Liver (tissue), 3 donors: ENCODE results near the gene COPS8.

Experiments used
- GABPA ChIP-seq, 2 donors: IDR thresholded peaks in 1 of 2; conservative IDR thresholded peaks in 1 of 2; 2 replicates each; pipeline ENCODE4 v1.6.1; 2016; ENCODE audit warnings: antibody characterized with exemption in 2 of 2, mild to moderate bottlenecking in 1 of 2, moderate library complexity in 1 of 2
- RAD21 ChIP-seq, 2 donors: IDR thresholded peaks; 2 replicates each; pipeline ENCODE4 v1.6.1; 2016; ENCODE audit warnings: antibody characterized with exemption in 2 of 2, mild to moderate bottlenecking in 2 of 2
- RXRA ChIP-seq, 2 donors: IDR thresholded peaks; 2 replicates each; pipeline ENCODE4 v1.6.1; 2017 to 2018; ENCODE audit warnings: antibody characterized with exemption in 2 of 2, mild to moderate bottlenecking in 1 of 2
- TAF1 ChIP-seq: conservative IDR thresholded peaks from 2 replicates; pipeline ENCODE4 v1.6.1; 2016; ENCODE audit warnings: antibody characterized with exemption, mild to moderate bottlenecking
- YY1 ChIP-seq: IDR thresholded peaks from 2 replicates; pipeline ENCODE4 v1.6.1; 2016; ENCODE audit warnings: antibody characterized with exemption, mild to moderate bottlenecking
- TF ChIP-seq, protein P1 (sequence below): fragments of 150-350 bp; IDR thresholded peaks from 2 replicates; pipeline ENCODE4 v1.5.1; 2017; ENCODE audit warnings: improper control_type of control experiment, low read depth, low read length; ENCODE audit not compliant: missing input control
- TF ChIP-seq, protein P2 (sequence below): IDR thresholded peaks from 2 replicates; pipeline ENCODE4 v1.6.1; 2016; ENCODE audit warnings: antibody characterized with exemption, mild to moderate bottlenecking
- TF ChIP-seq, protein P3 (sequence below): IDR thresholded peaks from 2 replicates; pipeline ENCODE4 v1.6.1; 2016; ENCODE audit warnings: antibody characterized with exemption
- TF ChIP-seq, protein P4 (sequence below): IDR thresholded peaks from 2 replicates; pipeline ENCODE4 v1.6.1; 2016; ENCODE audit warnings: antibody characterized with exemption
- donor health status: healthy.
- donor health status: healthy.

DNA sequence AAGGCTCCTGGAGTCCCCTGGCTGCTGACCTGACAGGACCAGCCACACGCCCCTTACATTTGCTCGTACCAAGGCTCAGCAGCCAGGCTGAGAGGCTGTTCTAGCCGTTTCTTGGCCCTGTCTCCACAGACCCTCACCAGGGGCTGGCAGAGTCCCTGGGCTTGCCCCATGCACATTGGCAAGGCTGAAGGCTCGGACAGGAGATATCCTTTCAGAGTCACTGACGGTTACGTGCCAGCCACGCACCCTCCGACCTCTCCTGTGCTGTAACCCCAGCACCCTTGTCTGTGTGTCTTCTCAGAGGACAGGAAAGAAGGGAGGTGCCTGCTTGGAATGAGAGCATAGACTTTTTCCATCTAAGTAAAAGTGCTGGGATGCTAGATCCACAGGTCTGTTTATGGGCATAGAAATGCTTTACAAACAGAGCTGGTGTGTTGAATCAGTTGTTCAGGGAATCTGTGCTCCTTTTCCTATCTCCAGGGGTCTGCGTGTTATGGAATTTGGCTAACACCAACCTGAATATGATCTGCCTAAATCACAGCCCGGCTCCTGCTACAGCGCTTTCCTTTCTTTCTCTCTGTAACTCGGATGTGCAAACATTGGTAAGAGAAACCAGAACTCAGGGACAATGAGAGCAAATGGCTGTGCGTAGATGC is 41.0 kb downstream of the COPS8 start:
- TF ChIP-seq TAF1 (no peak), RXRA (IDR thresholded peaks at IDR 0.05) (no peak), YY1 (no peak), RAD21 (IDR thresholded peaks at IDR 0.05) (no peak), GABPA (IDR thresholded peaks at IDR 0.05 in 1 of 2, conservative IDR thresholded peaks at IDR 0.05 in 1 of 2) (no peak)
- TF ChIP-seq, protein P1, sequence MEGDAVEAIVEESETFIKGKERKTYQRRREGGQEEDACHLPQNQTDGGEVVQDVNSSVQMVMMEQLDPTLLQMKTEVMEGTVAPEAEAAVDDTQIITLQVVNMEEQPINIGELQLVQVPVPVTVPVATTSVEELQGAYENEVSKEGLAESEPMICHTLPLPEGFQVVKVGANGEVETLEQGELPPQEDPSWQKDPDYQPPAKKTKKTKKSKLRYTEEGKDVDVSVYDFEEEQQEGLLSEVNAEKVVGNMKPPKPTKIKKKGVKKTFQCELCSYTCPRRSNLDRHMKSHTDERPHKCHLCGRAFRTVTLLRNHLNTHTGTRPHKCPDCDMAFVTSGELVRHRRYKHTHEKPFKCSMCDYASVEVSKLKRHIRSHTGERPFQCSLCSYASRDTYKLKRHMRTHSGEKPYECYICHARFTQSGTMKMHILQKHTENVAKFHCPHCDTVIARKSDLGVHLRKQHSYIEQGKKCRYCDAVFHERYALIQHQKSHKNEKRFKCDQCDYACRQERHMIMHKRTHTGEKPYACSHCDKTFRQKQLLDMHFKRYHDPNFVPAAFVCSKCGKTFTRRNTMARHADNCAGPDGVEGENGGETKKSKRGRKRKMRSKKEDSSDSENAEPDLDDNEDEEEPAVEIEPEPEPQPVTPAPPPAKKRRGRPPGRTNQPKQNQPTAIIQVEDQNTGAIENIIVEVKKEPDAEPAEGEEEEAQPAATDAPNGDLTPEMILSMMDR, result no peak
- TF ChIP-seq, protein P2, sequence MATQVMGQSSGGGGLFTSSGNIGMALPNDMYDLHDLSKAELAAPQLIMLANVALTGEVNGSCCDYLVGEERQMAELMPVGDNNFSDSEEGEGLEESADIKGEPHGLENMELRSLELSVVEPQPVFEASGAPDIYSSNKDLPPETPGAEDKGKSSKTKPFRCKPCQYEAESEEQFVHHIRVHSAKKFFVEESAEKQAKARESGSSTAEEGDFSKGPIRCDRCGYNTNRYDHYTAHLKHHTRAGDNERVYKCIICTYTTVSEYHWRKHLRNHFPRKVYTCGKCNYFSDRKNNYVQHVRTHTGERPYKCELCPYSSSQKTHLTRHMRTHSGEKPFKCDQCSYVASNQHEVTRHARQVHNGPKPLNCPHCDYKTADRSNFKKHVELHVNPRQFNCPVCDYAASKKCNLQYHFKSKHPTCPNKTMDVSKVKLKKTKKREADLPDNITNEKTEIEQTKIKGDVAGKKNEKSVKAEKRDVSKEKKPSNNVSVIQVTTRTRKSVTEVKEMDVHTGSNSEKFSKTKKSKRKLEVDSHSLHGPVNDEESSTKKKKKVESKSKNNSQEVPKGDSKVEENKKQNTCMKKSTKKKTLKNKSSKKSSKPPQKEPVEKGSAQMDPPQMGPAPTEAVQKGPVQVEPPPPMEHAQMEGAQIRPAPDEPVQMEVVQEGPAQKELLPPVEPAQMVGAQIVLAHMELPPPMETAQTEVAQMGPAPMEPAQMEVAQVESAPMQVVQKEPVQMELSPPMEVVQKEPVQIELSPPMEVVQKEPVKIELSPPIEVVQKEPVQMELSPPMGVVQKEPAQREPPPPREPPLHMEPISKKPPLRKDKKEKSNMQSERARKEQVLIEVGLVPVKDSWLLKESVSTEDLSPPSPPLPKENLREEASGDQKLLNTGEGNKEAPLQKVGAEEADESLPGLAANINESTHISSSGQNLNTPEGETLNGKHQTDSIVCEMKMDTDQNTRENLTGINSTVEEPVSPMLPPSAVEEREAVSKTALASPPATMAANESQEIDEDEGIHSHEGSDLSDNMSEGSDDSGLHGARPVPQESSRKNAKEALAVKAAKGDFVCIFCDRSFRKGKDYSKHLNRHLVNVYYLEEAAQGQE, result no peak
- TF ChIP-seq, protein P3, sequence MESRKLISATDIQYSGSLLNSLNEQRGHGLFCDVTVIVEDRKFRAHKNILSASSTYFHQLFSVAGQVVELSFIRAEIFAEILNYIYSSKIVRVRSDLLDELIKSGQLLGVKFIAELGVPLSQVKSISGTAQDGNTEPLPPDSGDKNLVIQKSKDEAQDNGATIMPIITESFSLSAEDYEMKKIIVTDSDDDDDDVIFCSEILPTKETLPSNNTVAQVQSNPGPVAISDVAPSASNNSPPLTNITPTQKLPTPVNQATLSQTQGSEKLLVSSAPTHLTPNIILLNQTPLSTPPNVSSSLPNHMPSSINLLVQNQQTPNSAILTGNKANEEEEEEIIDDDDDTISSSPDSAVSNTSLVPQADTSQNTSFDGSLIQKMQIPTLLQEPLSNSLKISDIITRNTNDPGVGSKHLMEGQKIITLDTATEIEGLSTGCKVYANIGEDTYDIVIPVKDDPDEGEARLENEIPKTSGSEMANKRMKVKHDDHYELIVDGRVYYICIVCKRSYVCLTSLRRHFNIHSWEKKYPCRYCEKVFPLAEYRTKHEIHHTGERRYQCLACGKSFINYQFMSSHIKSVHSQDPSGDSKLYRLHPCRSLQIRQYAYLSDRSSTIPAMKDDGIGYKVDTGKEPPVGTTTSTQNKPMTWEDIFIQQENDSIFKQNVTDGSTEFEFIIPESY, result no peak
- TF ChIP-seq, protein P4, sequence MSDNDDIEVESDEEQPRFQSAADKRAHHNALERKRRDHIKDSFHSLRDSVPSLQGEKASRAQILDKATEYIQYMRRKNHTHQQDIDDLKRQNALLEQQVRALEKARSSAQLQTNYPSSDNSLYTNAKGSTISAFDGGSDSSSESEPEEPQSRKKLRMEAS, result no peak
